Subcutaneous adipose tissue (tissue), 4 donors: ENCODE data around the gene FAM181A. TPM values are rescaled to one million over a fixed set of nuclear protein-coding genes. Genes with fewer than 3 reads are reported as not detected.

Source experiments
- CTCF ChIP-seq: fragments of 450-650 bp; IDR thresholded peaks from one replicate; pipeline ENCODE4 v1.5.1; 2016; ENCODE audit warnings: low read depth, mild to moderate bottlenecking, control low read depth, antibody characterized with exemption, moderate library complexity
- total RNA-seq, 4 donors: library from RNA; depleted of rRNA; stranded (reverse); fragments of >200 nt; gene quantifications; one replicate each; pipeline ENCODE4 v1.1.0, GENCODE V29; 2016

The FAM181A gene
- total RNA-seq, 4 donors from 2014 or later = not detected

DNA sequence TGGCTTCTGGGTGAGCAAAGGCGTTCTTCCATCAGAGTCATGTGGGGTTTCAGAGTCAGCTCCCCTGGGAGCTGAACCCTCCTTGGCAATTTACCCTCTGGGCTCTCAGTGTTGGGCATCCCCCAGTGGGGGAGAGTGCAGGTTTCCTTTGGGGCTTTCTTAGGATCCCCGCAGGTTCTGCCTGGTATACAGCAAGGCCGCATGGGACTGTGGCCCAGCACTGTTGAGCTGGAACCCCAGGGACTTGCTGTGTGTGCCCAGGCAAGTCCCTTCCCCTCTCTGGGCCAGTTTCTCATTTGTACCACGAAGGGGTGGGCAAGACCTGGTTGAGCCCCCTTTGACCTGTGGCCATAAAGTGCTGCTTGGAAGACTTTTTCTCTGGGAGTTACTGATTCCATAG, 5.5 kb downstream of the FAM181A start:
- no peak for TF ChIP-seq CTCF

DNA sequence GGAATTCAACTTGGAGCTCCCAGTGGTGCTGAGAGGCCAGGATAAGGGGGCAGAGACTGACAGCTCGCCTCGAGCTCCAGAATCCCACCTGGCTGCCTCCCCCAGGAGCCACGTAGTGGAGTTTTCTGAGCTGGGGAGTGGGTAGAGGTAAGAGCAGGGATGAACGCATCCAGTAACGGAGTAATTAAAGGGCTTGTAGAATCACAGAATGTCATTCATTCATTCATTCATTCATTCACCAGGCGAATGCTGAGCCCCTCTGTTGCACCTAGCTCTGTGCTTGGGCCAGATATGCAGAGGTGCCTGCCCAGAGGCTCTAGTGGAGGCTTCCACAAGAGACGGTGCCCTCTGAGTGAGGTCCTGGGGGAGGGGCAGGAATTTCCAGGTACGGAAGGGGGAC, 8.1 kb downstream of the FAM181A start:
- TF ChIP-seq CTCF = no peak

DNA sequence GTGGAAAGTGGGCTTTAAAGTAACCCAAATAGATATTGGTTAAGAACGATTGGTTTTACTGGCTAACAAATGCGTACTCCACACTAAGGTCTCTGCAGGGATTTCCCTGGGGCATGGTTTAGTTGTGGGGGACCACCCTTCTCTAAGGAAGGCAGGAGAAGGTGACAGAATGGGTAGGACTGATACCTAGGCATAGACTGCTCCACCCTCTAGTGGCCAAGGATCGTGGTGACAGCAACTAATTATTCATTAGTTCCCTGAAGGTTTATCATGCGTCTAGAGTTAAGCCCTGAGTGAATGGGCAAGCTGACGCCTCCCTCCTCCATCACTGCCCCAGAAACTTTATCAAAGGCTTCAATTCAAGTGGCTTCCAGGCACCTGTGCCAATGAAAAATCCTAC, 9.1 kb downstream of the FAM181A start:
- TF ChIP-seq CTCF = no peak

- no peak for TF ChIP-seq CTCF
Measured at GRCh38 chr14:93936926-93937325, 9.8 kb downstream of the FAM181A start.

DNA sequence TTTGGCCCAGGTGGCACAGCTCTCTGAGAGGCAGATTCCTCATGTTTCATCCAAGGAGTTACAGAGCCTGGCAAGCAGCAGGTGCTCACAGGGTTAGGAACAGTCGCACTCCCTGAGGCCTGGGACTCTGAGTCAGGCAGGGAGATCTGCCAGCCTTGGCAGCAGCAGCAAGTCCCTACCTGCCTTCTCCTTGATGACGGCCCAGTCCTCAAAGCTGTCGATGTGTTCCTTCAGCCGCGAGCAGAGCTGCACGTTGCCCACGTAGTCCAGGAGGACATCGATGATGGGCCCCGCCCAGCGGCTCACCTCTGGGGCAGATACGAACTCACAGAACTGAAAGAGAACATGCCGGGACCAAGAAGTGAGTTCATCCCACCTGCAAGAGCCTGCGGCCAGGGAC, 10.4 kb downstream of the FAM181A start:
- no peak for TF ChIP-seq CTCF

GRCh38 chr14:93938751-93939303, 11.7 kb downstream of the FAM181A start:
- no peak for TF ChIP-seq CTCF

DNA sequence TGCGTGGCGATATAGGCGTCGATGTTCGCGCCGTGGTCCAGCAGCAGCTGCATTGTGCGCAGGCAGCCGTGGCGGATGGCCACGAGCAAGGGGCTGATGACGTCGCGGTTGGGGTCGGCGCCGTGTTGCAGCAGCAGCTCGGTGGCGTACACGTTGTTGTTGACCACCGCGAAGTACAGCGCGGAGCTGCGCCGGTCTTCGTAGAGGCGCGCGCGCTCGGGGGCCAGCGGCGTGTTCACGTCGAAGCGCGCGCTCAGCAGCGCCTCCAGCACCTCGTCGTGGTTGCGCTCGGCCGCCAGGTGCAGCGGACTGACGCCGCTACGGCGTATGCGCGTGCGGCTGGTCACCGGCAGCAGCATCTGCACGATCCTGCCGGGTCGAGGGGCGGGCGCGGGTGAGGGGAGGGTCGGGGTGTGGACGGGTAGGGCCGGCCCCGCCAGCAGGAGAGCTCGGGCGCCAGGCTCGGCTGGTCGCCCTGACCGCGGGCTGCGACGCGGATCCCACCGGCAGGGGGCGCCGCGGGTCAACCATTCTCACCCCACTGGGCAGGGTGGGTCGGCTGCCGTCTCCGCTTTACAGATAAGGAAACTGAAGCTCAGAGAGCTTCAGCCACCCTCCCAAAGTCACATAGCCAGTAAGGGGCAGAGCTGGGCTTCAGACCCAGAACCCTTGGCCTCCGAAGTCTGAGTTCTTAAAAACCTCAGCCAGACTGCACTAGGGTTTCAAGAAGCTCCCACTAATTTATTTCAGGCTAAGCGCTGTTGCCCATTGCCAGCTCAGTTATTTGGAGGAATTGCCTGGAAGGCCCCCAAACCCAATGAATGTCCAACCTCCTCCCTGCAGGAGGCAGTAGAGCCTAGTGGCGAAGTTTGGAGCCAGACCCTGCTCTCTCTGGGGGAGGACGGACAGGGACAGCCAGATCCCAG, 12.4 kb downstream of the FAM181A start:
- no peak for TF ChIP-seq CTCF
